GM19438 (cell line): ENCODE measurements around the gene ENTPD8.
"Not testable (repeated sequence)": the region's sequence is repeated elsewhere in the genome, so short reads cannot be mapped to it uniquely, and the experiment has no call there.

ENCODE experiments used
- ATAC-seq: cut with Tn5 transposase; IDR thresholded peaks from one replicate; pipeline ENCODE4 v1.9.1; 2021; ENCODE audit warnings: low read depth; ENCODE audit not compliant: unreplicated experiment

The ENTPD8 gene

DNA sequence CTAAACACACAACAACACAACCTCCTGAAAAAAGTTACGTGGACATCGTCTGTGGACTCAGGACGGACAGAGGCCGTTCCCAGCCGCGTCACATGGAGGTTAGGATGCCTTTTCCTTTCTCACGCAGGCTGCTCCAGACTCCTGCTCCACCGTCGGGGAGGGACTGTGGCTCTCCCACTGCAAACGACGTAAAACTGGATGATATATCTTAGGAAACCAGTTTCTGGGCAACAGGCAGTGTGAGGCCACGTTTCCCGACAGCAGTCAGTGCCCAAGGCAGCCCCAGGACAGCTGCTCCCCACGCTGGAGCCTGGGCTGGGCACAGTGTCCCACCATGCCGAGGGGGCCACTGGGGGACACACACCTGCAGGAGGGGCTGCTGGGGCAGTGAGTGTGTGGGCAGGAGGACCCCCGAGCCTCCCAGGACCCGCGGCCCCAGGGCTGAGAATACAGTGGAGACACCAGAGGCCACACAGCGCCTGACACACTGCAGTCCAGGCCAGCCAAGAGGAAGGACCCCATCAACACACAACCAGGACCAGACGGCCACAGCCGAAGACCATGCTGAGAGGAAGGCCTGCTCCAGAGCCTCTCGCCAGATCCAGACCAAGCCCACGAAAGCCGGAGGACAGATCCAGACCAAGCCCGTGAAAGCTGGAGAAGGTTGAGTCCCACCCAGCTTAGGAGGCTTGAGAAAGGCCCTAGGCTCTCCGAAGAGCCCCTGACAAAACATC, 44.4 kb downstream of the ENTPD8 start:
- no peak for ATAC-seq

GRCh38 chr9:137396227-137396626, 44.9 kb downstream of the ENTPD8 start:
- no peak for ATAC-seq

DNA sequence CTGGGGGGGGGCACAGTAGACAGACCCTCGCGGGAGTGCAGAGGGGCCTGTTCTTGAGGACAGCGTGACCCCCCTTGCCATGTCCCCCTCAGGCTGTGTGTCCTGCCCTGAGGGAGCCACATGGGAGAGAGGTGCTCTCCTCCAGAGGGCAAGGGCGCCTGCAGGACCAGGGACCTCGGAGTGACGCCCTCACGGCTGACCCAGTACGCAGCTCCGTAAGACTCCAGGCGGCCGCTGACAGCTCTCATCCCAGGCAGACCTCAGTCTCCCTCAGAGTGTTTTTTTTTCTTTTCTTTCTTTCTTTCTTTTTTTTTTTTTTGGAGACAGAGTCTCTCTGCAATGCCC, 45.5 kb downstream of the ENTPD8 start:
- no peak for ATAC-seq

DNA sequence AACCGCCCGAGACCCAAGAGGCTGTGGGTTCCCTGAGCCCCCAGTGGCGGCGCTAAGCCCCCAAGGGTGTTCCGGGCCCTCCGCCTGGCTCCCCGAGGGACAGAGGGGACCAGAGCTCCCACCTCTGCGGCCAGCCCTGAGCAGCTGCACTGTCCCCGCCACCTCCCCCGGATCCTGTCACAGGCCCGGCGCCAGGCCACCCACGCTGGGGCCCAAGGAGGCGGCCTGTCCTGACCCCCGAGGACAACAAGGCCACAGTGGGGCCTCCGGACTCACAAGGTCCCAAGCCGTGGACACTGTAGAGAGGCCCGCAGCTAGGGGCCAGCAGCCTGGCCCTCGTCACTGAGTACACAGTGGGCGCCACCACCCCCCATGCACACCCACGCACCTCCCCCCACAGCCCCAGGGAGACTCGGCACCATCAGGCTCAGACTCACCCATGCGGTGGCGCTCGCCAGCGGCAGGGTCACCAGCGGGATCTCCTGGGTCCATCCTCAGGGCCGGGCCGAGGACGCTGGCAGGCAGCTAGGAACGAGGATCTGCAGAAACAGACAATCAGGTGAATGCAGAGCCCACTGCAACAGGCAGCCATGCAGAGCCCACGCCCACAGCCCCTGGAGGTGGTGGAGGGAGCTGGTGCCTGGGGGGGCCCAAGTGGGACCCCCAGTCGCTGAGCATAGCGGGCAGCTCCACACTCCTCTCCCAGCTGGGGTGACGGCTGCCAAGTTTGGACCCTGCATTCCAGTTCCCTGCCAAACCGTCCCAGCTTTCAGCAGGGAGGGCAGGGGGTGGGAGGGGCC, 46.1 kb downstream of the ENTPD8 start:
- no peak for ATAC-seq

- ATAC-seq: no peak
These were observed 47.7 kb downstream of the ENTPD8 start for GRCh38 chr9:137393176-137394150.

DNA sequence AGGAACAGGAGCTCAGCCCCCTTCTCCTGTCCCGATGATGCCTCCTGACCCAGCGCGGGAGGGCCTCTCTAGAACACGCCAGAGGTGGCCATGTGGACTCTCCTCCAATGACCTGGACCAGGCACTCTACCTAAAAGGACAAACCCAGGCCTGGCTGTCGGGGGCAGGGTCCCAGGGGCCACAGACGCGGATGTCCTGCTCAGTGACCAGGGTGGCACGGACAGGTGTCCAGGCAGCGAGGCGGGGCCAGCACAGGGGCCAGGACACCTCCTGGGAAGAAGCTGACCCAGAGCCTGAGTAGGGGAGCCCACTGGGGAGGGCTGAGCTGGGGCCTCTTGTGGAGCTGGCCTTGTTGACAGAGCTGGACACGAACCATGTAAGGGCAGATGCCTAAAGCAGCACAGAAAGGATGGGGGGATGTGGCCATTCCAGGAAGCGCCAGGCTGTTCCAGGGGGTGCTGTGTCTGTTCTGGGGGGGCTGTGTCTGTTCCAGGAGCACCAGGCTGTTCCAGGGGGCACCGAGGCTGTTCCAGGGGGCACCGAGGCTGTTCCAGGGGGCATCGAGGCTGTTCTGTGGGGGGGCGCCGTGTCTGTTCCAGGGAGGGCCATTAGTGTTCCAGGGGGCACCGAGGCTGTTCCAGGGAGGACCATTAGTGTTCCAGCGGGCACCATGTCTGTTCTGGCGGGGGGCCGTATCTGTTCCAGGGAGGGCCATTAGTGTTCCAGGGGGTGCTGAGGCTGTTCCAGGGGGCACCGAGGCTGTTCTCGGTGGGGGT, 48.7 kb downstream of the ENTPD8 start:
- ATAC-seq: no peak

DNA sequence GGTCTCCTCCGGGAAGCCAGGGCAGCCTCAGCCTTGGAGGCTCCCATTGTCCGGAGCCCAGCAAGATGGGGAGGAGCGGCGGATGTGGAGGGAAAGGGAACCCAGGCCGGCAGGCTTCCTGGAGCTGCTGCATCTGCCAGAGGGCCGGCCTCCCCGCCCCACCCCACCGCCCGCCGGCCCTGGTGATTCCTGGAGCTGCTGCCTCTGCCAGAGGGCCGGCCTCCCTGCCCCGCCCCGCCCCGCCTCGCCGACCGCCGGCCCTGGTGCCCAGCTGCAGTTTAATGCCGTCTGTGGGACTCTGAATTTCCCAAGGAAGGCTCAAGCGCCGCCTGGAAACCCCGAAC, 49.8 kb downstream of the ENTPD8 start:
- no peak for ATAC-seq

- no peak for ATAC-seq
These were observed 50.4 kb downstream of the ENTPD8 start for GRCh38 chr9:137390553-137391410.

DNA sequence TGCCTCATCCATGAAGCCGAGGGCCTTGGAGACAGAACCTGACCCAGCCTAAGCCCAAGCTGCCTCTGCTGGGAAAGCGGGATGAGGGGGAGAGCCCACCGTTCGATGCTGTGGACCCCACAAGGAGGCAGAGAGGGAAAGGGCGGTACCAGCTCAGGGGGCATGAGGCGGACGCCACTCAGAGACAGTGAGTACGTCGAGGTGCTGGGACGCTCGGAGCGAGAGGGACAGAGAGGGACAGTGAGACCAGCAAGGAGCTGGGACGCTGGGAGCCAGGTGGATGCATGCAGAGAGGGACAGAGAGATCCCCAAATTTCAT, 51.8 kb downstream of the ENTPD8 start:
- ATAC-seq: no peak

DNA sequence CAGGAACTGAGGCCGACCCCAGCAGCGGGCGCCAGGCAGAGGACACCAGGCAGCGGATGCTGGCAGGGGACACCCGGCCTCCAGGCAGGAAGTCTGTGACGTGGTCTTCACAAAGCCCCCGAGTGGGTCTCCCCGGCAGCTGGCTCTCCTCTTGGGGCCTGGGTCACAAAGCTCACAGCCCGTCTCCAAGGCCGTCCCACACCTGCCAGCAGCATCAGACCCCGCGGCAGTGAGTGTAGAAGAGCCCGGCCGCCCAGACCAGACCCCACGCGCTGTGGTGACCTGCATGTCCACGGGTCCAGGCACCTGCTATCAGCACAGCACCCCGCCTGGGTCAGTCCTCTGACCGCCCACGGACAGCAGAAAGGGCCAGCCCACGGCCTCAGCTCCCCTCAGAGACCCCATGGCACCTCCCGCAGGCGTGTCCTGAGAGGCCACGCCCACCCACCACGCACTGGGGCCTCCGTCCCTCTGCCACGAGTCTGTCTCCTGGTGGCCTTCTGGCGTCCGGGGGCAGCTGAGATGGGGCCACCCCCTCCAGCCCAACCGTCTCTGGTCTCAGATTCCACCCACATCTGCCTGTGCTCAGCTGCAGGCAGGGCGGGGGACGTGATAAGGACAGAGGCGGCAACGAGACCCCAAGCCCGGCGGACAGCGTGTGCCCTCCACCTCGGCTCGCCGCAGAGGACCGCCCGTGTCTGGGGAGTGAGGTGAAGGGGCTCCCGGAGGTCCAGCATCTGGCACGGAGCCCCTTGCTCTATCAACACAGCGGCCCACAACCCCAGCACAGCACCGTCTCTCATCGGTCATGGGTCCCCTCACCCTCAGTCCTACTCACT, 52.3 kb downstream of the ENTPD8 start:
- no peak for ATAC-seq

DNA sequence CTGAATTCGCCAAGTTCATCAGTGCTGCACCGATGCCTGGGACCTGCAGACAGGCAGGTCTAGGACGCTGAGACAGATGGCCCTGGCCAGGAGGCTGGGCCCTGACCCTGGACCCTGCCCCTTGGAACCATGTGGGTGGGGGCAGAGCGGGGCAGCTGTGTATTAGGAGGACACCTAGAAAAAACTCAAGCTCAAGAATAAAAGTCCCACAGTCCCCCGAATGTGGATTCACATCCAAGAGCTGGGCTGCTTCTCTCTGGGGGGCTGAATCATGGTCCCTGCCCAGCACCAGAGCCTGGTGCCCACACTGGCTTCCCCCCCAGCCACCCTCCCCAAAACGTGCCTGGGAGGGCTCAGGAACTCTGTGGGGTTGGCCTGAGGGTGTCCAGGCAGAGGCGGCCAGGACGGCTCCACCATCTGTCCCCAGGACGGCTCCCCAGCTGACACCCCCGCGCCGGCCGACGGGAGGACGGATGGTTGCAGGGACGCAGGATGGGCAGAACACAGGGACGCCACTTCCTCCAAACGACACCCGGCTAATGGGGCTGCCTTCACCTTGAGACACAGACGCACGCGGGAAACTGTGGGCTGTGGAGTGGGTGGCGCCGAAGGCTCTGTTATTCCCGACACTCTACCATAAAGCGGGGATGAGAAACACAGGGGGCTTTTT, 53.1 kb downstream of the ENTPD8 start:
- no peak for ATAC-seq

DNA sequence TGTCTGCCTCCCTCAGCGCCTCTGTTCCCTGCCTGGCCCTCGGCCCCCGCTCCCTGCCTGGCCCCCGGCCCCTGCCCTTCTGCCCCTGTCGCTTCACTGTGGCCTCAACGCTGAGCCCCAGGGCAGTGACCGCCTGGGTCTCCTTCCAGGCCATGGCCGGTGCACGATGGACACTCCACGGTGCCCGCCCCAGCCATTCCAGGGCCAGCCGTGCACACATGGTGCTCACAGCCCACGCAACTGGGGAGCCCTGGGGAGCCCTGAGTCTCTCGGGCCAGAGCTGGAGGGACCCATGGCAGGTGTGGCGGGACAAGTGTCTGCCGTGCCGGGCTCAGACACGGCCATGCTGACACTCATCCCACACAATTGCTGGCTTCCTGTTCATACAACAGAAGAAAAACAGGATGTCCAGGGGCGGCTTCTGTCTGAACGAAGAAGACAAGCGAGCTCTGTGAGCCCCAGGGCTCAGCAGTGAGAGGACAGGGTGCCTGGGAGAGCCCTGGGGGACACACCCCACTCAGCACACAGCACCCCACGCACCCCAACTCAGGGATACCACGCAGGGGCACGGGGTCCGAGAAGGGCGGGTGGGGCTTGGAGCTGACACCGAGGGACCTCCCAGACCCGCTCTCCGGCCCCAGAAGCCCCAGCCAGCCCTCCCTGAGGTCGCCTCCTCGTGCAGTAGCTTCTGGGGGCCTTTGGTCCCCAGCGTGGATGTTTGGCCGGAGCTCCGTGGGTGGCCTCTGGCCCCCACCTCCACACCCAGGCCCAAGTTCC, 53.9 kb downstream of the ENTPD8 start:
- ATAC-seq: no peak

GRCh38 chr9:137386507-137387113, 54.5 kb downstream of the ENTPD8 start:
- ATAC-seq: not testable (repeated sequence)

DNA sequence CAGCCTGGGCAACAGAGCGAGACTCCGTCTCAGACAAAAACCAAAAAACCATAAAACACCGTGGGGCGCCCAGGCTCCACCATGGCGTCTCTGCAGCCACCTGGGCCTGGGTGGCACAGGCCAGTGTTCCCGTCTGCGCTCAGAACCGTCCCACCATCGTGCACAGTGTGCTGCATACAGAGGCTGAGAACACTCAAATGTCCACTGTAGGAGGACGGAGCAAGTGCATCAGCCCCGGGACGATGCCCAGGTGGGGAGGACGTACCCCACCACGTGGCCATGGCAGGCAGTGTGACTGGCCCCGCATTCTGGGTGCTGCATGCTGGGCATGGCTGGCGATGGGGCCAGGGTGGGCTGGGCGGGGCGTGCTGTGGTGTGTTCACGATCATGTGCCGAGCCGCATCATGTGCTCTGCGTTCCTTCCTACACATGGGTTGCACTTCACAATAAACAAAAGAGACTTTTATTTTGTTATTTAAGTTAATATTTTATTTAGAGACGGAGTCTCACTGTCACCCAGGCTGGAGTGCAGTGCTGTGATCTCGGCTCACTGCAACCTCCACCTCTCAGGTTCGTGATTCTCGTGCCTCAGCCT, 56.0 kb downstream of the ENTPD8 start:
- ATAC-seq: no peak
